Measurements from ENCODE around the gene GCLM. TPM values are rescaled to one million over a fixed set of nuclear protein-coding genes. Genes with fewer than 3 reads are reported as not detected.
"Not testable (repeated sequence)": the region's sequence is repeated elsewhere in the genome, so short reads cannot be mapped to it uniquely, and the experiment has no call there.

The GCLM gene
- total and polyA plus RNA-seq, 12 donors = 3.9 to 81.3 (median 30.0) TPM

- TF ChIP-seq POLR2A (IDR thresholded peaks at IDR 0.05) (no peak), CTCF (IDR thresholded peaks at IDR 0.05) (no peak)
- no peak for DNase-seq
- H3K4me1 ChIP-seq (replicated peaks in 1 of 2) = no peaks in the 10 kb centered on the region
- 82 to 92% (median 88%) methylated on average over 3 of the region's 3 CpGs for WGBS, 4 donors
- no peaks in the 10 kb centered on the region for H3K9me3 ChIP-seq (replicated peaks in 1 of 3)
- no peaks in the 10 kb centered on the region for H3K36me3 ChIP-seq (replicated peaks in 1 of 2)
- no peak overlapping the region for H3K27ac ChIP-seq
- no peak overlapping the region for H3K4me3 ChIP-seq
- intact Hi-C loops (cut with DNase I) = no loop called here
- no peaks in the 10 kb centered on the region for H3K27me3 ChIP-seq
These were observed 55.3 kb downstream of the GCLM start for GRCh38 chr1:93853940-93854339.

GRCh38 chr1:93851878-93852277 lies 57.4 kb downstream of the GCLM start:
- no peaks in the 10 kb centered on the region for H3K9me3 ChIP-seq (replicated peaks in 1 of 3)
- no peaks in the 10 kb centered on the region for H3K36me3 ChIP-seq (replicated peaks in 1 of 2)
- H3K27ac ChIP-seq = no peak overlapping the region
- no peak for TF ChIP-seq POLR2A (IDR thresholded peaks at IDR 0.05)
- no peak for TF ChIP-seq CTCF (IDR thresholded peaks at IDR 0.05)
- intact Hi-C loops (cut with DNase I) = no loop called here
- 82 to 88% methylated on average over 1 of the region's 1 CpG; no CpG with 5 or more reads in 2 of the 4 donors for WGBS, 4 donors
- H3K27me3 ChIP-seq = no peaks in the 10 kb centered on the region
- no peak overlapping the region for H3K4me3 ChIP-seq
- peaks cover 5% of the 10 kb centered on the region in 2 donors for H3K4me1 ChIP-seq (replicated peaks in 1 of 2)
- no peak for DNase-seq

DNA sequence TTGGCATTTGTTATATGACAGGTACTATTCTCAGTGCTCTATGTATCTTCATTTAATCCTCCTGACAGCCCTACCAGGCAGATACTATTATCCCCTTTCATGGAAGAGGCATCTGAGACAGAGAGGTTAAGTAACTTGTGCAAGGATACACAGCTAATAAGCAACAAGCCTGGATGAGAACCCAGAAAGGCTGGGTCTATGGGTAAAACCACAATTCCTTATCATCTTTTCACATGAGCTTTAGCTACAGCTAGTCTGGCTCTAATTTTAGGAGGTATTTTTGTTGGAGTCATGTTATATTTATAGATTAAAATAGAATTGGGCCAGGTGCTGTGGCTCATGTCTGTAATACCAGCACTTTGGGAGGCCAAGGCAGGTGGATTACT lies 57.9 kb downstream of the GCLM start:
- Histone ChIP-seq H3K27me3 (no peaks in the 10 kb centered on the region), H3K4me3 (no peak overlapping the region), H3K9me3 (replicated peaks in 1 of 3) (no peaks in the 10 kb centered on the region), H3K4me1 (replicated peaks in 1 of 2) (peaks cover 5% of the 10 kb centered on the region in 2 donors), H3K27ac (no peak overlapping the region), H3K36me3 (replicated peaks in 1 of 2) (no peaks in the 10 kb centered on the region)
- TF ChIP-seq CTCF (IDR thresholded peaks at IDR 0.05) = no peak
- TF ChIP-seq POLR2A (IDR thresholded peaks at IDR 0.05) = no peak
- intact Hi-C loops (cut with DNase I) = no loop called here
- no peak for DNase-seq

DNA sequence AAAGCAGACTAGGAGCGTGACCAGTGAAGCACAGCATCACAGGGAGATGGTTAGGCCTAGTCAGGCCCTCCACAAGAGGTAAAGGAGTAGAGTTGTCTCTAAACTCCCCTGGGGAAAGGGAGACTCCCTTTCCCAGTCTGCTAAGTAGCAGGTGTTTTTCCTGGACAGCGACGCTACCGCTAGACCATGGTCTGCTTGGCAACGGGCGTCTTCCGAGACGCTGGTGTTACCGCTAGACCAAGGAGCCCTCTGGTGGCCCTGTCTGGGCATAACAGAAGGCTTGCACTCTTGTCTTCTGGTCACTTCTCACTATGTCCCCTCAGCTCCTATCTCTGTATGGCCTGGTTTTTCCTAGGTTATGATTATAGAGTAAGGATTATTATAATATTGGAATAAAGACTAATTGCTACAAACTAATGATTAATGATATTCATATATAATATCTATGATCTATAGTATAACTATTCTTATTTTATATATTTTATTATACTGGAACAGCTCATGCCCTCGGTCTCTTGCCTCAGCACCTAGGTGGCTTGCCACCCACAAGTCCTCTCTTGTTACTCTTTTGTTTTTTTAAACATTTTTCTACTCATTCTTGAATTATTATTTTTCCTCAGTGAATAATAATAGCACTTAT lies 58.4 kb downstream of the GCLM start:
- H3K27me3 ChIP-seq; H3K9me3 ChIP-seq (replicated peaks in 1 of 3); H3K4me3 ChIP-seq; H3K27ac ChIP-seq; H3K4me1 ChIP-seq (replicated peaks in 1 of 2); H3K36me3 ChIP-seq (replicated peaks in 1 of 2); intact Hi-C loops (cut with DNase I): not testable (repeated sequence)
- peak; percentile 65 to 92 (median 81) for DNase-seq
- WGBS, 4 donors = 31 to 38% (median 36%) methylated on average over 10 of the region's 10 CpGs
- peak; percentile 45 to 77 (median 58) for TF ChIP-seq CTCF (IDR thresholded peaks at IDR 0.05)

All from adrenal gland (tissue), 12 donors.